ENCODE measurements around the gene ETV7.
A peak's percentile ranks its signal among the peaks of the same experiment; 100 is the strongest.
"Not testable (repeated sequence)": the region's sequence is repeated elsewhere in the genome, so short reads cannot be mapped to it uniquely, and the experiment has no call there.

The ETV7 gene

GRCh38 chr6:36413489-36414480 lies 26.3 kb upstream of the ETV7 start:
- Histone ChIP-seq H3K9me3 (ENCODE audit: control insufficient read depth, insufficient read depth, low read length) (no peaks in the 10 kb centered on the region), H3K9ac (ENCODE audit: low read depth, low read length) (no peak overlapping the region), H3K4me3 (ENCODE audit: low read depth, low read length) (no peak overlapping the region), H3K36me3 (ENCODE audit: control insufficient read depth, insufficient read depth, low read length) (no peaks in the 10 kb centered on the region), H3K27me3 (ENCODE audit: control insufficient read depth, insufficient read depth, low read length) (no peaks in the 10 kb centered on the region), H3K4me1 (ENCODE audit: control insufficient read depth, insufficient read depth, low read length) (no peaks in the 10 kb centered on the region)

GRCh38 chr6:36409718-36410117 lies 22.2 kb upstream of the ETV7 start:
- H3K4me3 ChIP-seq (ENCODE audit: low read depth, low read length); H3K36me3 ChIP-seq (ENCODE audit: control insufficient read depth, insufficient read depth, low read length); H3K9me3 ChIP-seq (ENCODE audit: control insufficient read depth, insufficient read depth, low read length); H3K9ac ChIP-seq (ENCODE audit: low read depth, low read length); H3K4me1 ChIP-seq (ENCODE audit: control insufficient read depth, insufficient read depth, low read length); H3K27me3 ChIP-seq (ENCODE audit: control insufficient read depth, insufficient read depth, low read length): not testable (repeated sequence)

GRCh38 chr6:36404164-36404563 lies 16.7 kb upstream of the ETV7 start:
- Histone ChIP-seq H3K4me1 (ENCODE audit: control insufficient read depth, insufficient read depth, low read length) (no peaks in the 10 kb centered on the region), H3K9ac (ENCODE audit: low read depth, low read length) (no peak overlapping the region), H3K4me3 (ENCODE audit: low read depth, low read length) (no peak overlapping the region), H3K36me3 (ENCODE audit: control insufficient read depth, insufficient read depth, low read length) (no peaks in the 10 kb centered on the region), H3K27me3 (ENCODE audit: control insufficient read depth, insufficient read depth, low read length) (no peaks in the 10 kb centered on the region), H3K9me3 (ENCODE audit: control insufficient read depth, insufficient read depth, low read length) (no peaks in the 10 kb centered on the region)

GRCh38 chr6:36402481-36402880 lies 15.0 kb upstream of the ETV7 start:
- H3K27me3 ChIP-seq (ENCODE audit: control insufficient read depth, insufficient read depth, low read length) = no peaks in the 10 kb centered on the region
- H3K4me3 ChIP-seq (ENCODE audit: low read depth, low read length) = no peak overlapping the region
- H3K9me3 ChIP-seq (ENCODE audit: control insufficient read depth, insufficient read depth, low read length) = no peaks in the 10 kb centered on the region
- H3K4me1 ChIP-seq (ENCODE audit: control insufficient read depth, insufficient read depth, low read length) = no peaks in the 10 kb centered on the region
- no peaks in the 10 kb centered on the region for H3K36me3 ChIP-seq (ENCODE audit: control insufficient read depth, insufficient read depth, low read length)
- H3K9ac ChIP-seq (ENCODE audit: low read depth, low read length) = no peak overlapping the region

GRCh38 chr6:36399970-36400369 lies 12.5 kb upstream of the ETV7 start:
- Histone ChIP-seq H3K4me3 (ENCODE audit: low read depth, low read length) (no peak overlapping the region), H3K36me3 (ENCODE audit: control insufficient read depth, insufficient read depth, low read length) (no peaks in the 10 kb centered on the region), H3K9ac (ENCODE audit: low read depth, low read length) (no peak overlapping the region), H3K9me3 (ENCODE audit: control insufficient read depth, insufficient read depth, low read length) (no peaks in the 10 kb centered on the region), H3K27me3 (ENCODE audit: control insufficient read depth, insufficient read depth, low read length) (no peaks in the 10 kb centered on the region), H3K4me1 (ENCODE audit: control insufficient read depth, insufficient read depth, low read length) (no peaks in the 10 kb centered on the region)

- Histone ChIP-seq H3K9ac (ENCODE audit: low read depth, low read length) (no peak overlapping the region), H3K4me1 (ENCODE audit: control insufficient read depth, insufficient read depth, low read length) (no peaks in the 10 kb centered on the region), H3K27me3 (ENCODE audit: control insufficient read depth, insufficient read depth, low read length) (peaks cover 23% of the 10 kb centered on the region), H3K36me3 (ENCODE audit: control insufficient read depth, insufficient read depth, low read length) (no peaks in the 10 kb centered on the region), H3K4me3 (ENCODE audit: low read depth, low read length) (no peak overlapping the region), H3K9me3 (ENCODE audit: control insufficient read depth, insufficient read depth, low read length) (no peaks in the 10 kb centered on the region)
Measured at GRCh38 chr6:36392621-36393020, 5.2 kb upstream of the ETV7 start.

- Histone ChIP-seq H3K4me3 (ENCODE audit: low read depth, low read length) (no peak overlapping the region), H3K4me1 (ENCODE audit: control insufficient read depth, insufficient read depth, low read length) (peaks cover 5% of the 10 kb centered on the region), H3K27me3 (ENCODE audit: control insufficient read depth, insufficient read depth, low read length) (peaks cover 50% of the 10 kb centered on the region)
Measured at GRCh38 chr6:36389353-36389752, 1.9 kb upstream of the ETV7 start.

GRCh38 chr6:36386495-36387439 lies 702 bp downstream of the ETV7 start:
- Histone ChIP-seq H3K4me3 (ENCODE audit: low read depth, low read length) (peak overlapping the region; percentile 52), H3K9me3 (ENCODE audit: control insufficient read depth, insufficient read depth, low read length) (no peaks in the 10 kb centered on the region), H3K36me3 (ENCODE audit: control insufficient read depth, insufficient read depth, low read length) (no peaks in the 10 kb centered on the region), H3K4me1 (ENCODE audit: control insufficient read depth, insufficient read depth, low read length) (peaks cover 5% of the 10 kb centered on the region), H3K9ac (ENCODE audit: low read depth, low read length) (peak overlapping the region; percentile 74), H3K27me3 (ENCODE audit: control insufficient read depth, insufficient read depth, low read length) (peaks cover 50% of the 10 kb centered on the region)

More at GRCh38 chr6:36389353-36389752, 1.9 kb upstream of the ETV7 start:
- Histone ChIP-seq H3K9me3 (ENCODE audit: control insufficient read depth, insufficient read depth, low read length) (no peaks in the 10 kb centered on the region), H3K36me3 (ENCODE audit: control insufficient read depth, insufficient read depth, low read length) (no peaks in the 10 kb centered on the region), H3K9ac (ENCODE audit: low read depth, low read length) (no peak overlapping the region)

GRCh38 chr6:36384095-36384494 lies 3.4 kb downstream of the ETV7 start:
- no peak overlapping the region for H3K4me3 ChIP-seq (ENCODE audit: low read depth, low read length)
- H3K4me1 ChIP-seq (ENCODE audit: control insufficient read depth, insufficient read depth, low read length) = peaks cover 10% of the 10 kb centered on the region
- H3K9ac ChIP-seq (ENCODE audit: low read depth, low read length) = no peak overlapping the region
- no peaks in the 10 kb centered on the region for H3K9me3 ChIP-seq (ENCODE audit: control insufficient read depth, insufficient read depth, low read length)
- H3K36me3 ChIP-seq (ENCODE audit: control insufficient read depth, insufficient read depth, low read length) = no peaks in the 10 kb centered on the region
- H3K27me3 ChIP-seq (ENCODE audit: control insufficient read depth, insufficient read depth, low read length) = peaks cover 42% of the 10 kb centered on the region

- Histone ChIP-seq H3K36me3 (ENCODE audit: control insufficient read depth, insufficient read depth, low read length) (no peaks in the 10 kb centered on the region), H3K9ac (ENCODE audit: low read depth, low read length) (no peak overlapping the region), H3K4me3 (ENCODE audit: low read depth, low read length) (no peak overlapping the region), H3K9me3 (ENCODE audit: control insufficient read depth, insufficient read depth, low read length) (no peaks in the 10 kb centered on the region), H3K4me1 (ENCODE audit: control insufficient read depth, insufficient read depth, low read length) (peaks cover 10% of the 10 kb centered on the region), H3K27me3 (ENCODE audit: control insufficient read depth, insufficient read depth, low read length) (peaks cover 37% of the 10 kb centered on the region)
Measured at GRCh38 chr6:36383606-36384005, 3.9 kb downstream of the ETV7 start.

- Histone ChIP-seq H3K9me3 (ENCODE audit: control insufficient read depth, insufficient read depth, low read length) (no peaks in the 10 kb centered on the region), H3K9ac (ENCODE audit: low read depth, low read length) (no peak overlapping the region), H3K36me3 (ENCODE audit: control insufficient read depth, insufficient read depth, low read length) (no peaks in the 10 kb centered on the region), H3K27me3 (ENCODE audit: control insufficient read depth, insufficient read depth, low read length) (peaks cover 31% of the 10 kb centered on the region), H3K4me3 (ENCODE audit: low read depth, low read length) (no peak overlapping the region), H3K4me1 (ENCODE audit: control insufficient read depth, insufficient read depth, low read length) (peaks cover 10% of the 10 kb centered on the region)
Measured at GRCh38 chr6:36382976-36383375, 4.5 kb downstream of the ETV7 start.
